ENCODE results near the gene KANSL1. TPM values are rescaled to one million over a fixed set of nuclear protein-coding genes. Genes with fewer than 3 reads are reported as not detected.
"Not testable (repeated sequence)": the region's sequence is repeated elsewhere in the genome, so short reads cannot be mapped to it uniquely, and the experiment has no call there.

Gene KANSL1
- total RNA-seq, 1 donor from 2014 or later, result 61.4 TPM

- TF ChIP-seq CTCF (IDR thresholded peaks at IDR 0.05), result no peak
- Mint-ChIP-seq H3K27me3 (ENCODE audit: low read depth) (no peaks in the 10 kb centered on the region), H3K4me1 (ENCODE audit: low read depth) (peaks cover 26% of the 10 kb centered on the region), H3K27ac (ENCODE audit: unreplicated experiment) (peak overlapping the region; percentile 45), H3K9me3 (ENCODE audit: low read depth) (no peaks in the 10 kb centered on the region), H3K4me3 (ENCODE audit: unreplicated experiment) (no peak overlapping the region), H3K36me3 (ENCODE audit: low read depth) (no peaks in the 10 kb centered on the region)
- no peak for DNase-seq (ENCODE audit: low spot score)
Observed at GRCh38 chr17:46007461-46007965, 185.7 kb downstream of the KANSL1 start.

- H3K27me3 Mint-ChIP-seq (ENCODE audit: low read depth); DNase-seq (ENCODE audit: low spot score); H3K9me3 Mint-ChIP-seq (ENCODE audit: low read depth); H3K36me3 Mint-ChIP-seq (ENCODE audit: low read depth); H3K27ac Mint-ChIP-seq (ENCODE audit: unreplicated experiment); H3K4me3 Mint-ChIP-seq (ENCODE audit: unreplicated experiment): not testable (repeated sequence)
- peaks cover 26% of the 10 kb centered on the region for H3K4me1 Mint-ChIP-seq (ENCODE audit: low read depth)
Observed at GRCh38 chr17:46006082-46006481, 187.1 kb downstream of the KANSL1 start.

- no peak for DNase-seq (ENCODE audit: low spot score)
- Mint-ChIP-seq H3K9me3 (ENCODE audit: low read depth) (no peaks in the 10 kb centered on the region), H3K36me3 (ENCODE audit: low read depth) (no peaks in the 10 kb centered on the region), H3K27me3 (ENCODE audit: low read depth) (no peaks in the 10 kb centered on the region), H3K27ac (ENCODE audit: unreplicated experiment) (peak overlapping the region; percentile 32), H3K4me1 (ENCODE audit: low read depth) (peaks cover 22% of the 10 kb centered on the region), H3K4me3 (ENCODE audit: unreplicated experiment) (no peak overlapping the region)
- no peak for TF ChIP-seq CTCF (IDR thresholded peaks at IDR 0.05)
Observed at GRCh38 chr17:46003907-46004748, 189.1 kb downstream of the KANSL1 start.

- H3K4me1 Mint-ChIP-seq (ENCODE audit: low read depth), result peaks cover 22% of the 10 kb centered on the region
- DNase-seq (ENCODE audit: low spot score), result no peak
- no peak overlapping the region for H3K4me3 Mint-ChIP-seq (ENCODE audit: unreplicated experiment)
- no peak overlapping the region for H3K27ac Mint-ChIP-seq (ENCODE audit: unreplicated experiment)
- H3K9me3 Mint-ChIP-seq (ENCODE audit: low read depth), result no peaks in the 10 kb centered on the region
- H3K27me3 Mint-ChIP-seq (ENCODE audit: low read depth), result no peaks in the 10 kb centered on the region
- H3K36me3 Mint-ChIP-seq (ENCODE audit: low read depth), result no peaks in the 10 kb centered on the region
- TF ChIP-seq CTCF (IDR thresholded peaks at IDR 0.05), result no peak
Observed at GRCh38 chr17:46002973-46003316, 190.3 kb downstream of the KANSL1 start.

- no peak for DNase-seq (ENCODE audit: low spot score)
- Mint-ChIP-seq H3K4me1 (ENCODE audit: low read depth) (peaks cover 18% of the 10 kb centered on the region), H3K36me3 (ENCODE audit: low read depth) (no peaks in the 10 kb centered on the region), H3K27me3 (ENCODE audit: low read depth) (no peaks in the 10 kb centered on the region), H3K4me3 (ENCODE audit: unreplicated experiment) (no peak overlapping the region), H3K27ac (ENCODE audit: unreplicated experiment) (no peak overlapping the region), H3K9me3 (ENCODE audit: low read depth) (no peaks in the 10 kb centered on the region)
- peak; percentile 93 for TF ChIP-seq CTCF (IDR thresholded peaks at IDR 0.05)
Observed at GRCh38 chr17:46002311-46002972, 190.8 kb downstream of the KANSL1 start.
